Measurements from ENCODE around the gene INPP5D. TPM values are rescaled to one million over a fixed set of nuclear protein-coding genes. Genes with fewer than 3 reads are reported as not detected.

INPP5D gene
- 0.33 and 0.51 TPM in 2 replicates for total RNA-seq
- polyA plus RNA-seq = 0.01 and 0.17 TPM in 2 replicates
- 0.12 and 0.16 TPM in 2 replicates for polyA plus RNA-seq (2012)
- polyA minus RNA-seq (ENCODE audit: low replicate concordance) = not detected in 2 replicates

DNA sequence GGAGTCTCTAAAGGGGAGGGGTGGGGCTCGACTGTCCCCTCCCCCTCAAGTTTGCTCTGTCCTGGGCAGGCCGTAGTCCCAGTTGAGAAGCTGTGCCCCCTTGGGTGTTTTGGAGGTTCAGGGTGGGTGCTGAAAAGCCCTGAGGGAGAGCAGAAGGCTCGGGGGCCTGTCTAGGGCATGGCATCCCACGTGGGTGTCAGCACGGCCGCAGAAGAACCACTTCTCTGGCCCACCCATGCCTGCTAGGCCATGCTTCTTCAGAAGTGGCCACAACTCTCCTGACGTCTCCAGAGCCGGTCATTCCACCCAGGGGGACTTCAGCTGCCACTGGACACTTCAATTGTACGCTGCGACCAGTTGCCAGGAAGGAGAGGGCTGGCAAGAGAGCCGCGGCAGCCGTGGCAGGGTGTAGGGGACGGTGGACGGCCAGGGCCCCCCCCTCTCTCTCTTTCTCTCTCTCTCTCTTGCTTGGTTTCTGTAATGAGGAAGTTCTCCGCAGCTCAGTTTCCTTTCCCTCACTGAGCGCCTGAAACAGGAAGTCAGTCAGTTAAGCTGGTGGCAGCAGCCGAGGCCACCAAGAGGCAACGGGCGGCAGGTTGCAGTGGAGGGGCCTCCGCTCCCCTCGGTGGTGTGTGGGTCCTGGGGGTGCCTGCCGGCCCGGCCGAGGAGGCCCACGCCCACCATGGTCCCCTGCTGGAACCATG lies at the start of gene INPP5D:
TSS of gene INPP5D (plus strand) at position 546 of the 704 bp plus-strand sequence. CDS start at position 683, 137 bp downstream.
- no peak within 1 kb of the TSS for H3K27ac ChIP-seq (ENCODE audit: insufficient read depth, low read length)

DNA sequence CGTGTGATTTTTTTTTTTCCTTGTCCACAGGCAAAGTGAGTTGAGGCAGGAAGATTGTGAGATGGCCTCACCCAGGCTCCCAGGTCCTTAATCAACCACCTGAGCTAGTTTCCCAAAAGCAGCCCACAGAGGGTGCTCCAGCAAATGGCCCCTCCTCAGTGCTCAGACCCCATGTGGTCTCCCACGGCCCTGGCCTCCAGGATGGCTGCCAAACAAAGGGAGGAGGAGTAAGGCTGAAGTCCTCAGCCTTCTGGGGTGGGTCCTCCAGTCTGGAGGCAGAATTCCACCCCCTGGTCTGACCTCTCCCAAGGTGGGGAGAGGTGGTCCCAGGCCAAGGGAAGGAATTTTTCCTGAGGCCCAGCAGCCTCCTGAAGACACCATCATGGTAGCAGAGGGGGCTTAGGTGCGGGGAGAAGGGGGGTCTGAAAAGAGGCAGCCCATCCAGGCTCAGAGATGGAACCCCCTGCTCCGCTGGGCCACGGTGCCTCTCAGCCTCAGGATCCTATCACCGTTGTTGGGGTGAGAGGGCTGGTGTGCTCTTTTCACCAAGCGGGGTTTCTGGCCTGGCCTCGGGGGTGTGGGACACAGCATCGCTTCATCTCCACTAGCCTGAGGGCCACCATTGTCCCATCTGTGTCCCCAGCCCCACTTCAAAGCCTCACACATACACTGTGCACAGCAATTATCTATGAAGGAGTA lies 49.4 kb upstream of the INPP5D start:
- Histone ChIP-seq H3K4me3 (replicated peaks in 1 of 4; ENCODE audit: control extremely low read depth in 1 of 4, insufficient read depth in 1 of 4, low read depth in 3 of 4, low read length in 4 of 4) (no peak overlapping the region), H3K36me3 (ENCODE audit: control insufficient read depth, insufficient read depth, low read length) (no peaks in the 10 kb centered on the region), H3K79me2 (ENCODE audit: control insufficient read depth, insufficient read depth, low read length) (no peaks in the 10 kb centered on the region), H3K4me1 (ENCODE audit: control insufficient read depth, extremely low read depth, insufficient read depth, low read length) (no peaks in the 10 kb centered on the region), H3K27ac (ENCODE audit: insufficient read depth, low read length) (no peak overlapping the region), H3K9me3 (ENCODE audit: control insufficient read depth, insufficient read depth, low read depth, low read length) (no peaks in the 10 kb centered on the region), H3K27me3 (ENCODE audit: control insufficient read depth, insufficient read depth, low read length) (no peaks in the 10 kb centered on the region), H3K4me2 (ENCODE audit: extremely low read depth, insufficient read depth, low read length) (no peak overlapping the region), H4K20me1 (ENCODE audit: control insufficient read depth, extremely low read depth, insufficient read depth, low read length) (no peaks in the 10 kb centered on the region), H3K9ac (ENCODE audit: insufficient read depth, low read length) (no peak overlapping the region), H2AFZ (ENCODE audit: low read length) (no peak overlapping the region)
- DNase-seq (ENCODE audit: low read depth in 2 of 2) = no peak
- no peak for TF ChIP-seq EZH2 (IDR thresholded peaks at IDR 0.05; ENCODE audit: low read length, missing control alignments)
- TF ChIP-seq, protein P1, sequence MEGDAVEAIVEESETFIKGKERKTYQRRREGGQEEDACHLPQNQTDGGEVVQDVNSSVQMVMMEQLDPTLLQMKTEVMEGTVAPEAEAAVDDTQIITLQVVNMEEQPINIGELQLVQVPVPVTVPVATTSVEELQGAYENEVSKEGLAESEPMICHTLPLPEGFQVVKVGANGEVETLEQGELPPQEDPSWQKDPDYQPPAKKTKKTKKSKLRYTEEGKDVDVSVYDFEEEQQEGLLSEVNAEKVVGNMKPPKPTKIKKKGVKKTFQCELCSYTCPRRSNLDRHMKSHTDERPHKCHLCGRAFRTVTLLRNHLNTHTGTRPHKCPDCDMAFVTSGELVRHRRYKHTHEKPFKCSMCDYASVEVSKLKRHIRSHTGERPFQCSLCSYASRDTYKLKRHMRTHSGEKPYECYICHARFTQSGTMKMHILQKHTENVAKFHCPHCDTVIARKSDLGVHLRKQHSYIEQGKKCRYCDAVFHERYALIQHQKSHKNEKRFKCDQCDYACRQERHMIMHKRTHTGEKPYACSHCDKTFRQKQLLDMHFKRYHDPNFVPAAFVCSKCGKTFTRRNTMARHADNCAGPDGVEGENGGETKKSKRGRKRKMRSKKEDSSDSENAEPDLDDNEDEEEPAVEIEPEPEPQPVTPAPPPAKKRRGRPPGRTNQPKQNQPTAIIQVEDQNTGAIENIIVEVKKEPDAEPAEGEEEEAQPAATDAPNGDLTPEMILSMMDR (conservative IDR thresholded peaks at IDR 0.05 in 1 of 2, IDR thresholded peaks at IDR 0.05 in 1 of 2; ENCODE audit: low read depth in 1 of 2, low read length in 2 of 2) = no peak

More for the DNA sequence above, at the start of gene INPP5D:
- Histone ChIP-seq H4K20me1 (ENCODE audit: control insufficient read depth, extremely low read depth, insufficient read depth, low read length) (no peaks in the 10 kb centered on the region), H3K79me2 (ENCODE audit: control insufficient read depth, insufficient read depth, low read length) (no peaks in the 10 kb centered on the region), H3K9me3 (ENCODE audit: control insufficient read depth, insufficient read depth, low read depth, low read length) (no peaks in the 10 kb centered on the region), H3K9ac (ENCODE audit: insufficient read depth, low read length) (no peak within 1 kb of the TSS), H2AFZ (ENCODE audit: low read length) (no peak within 1 kb of the TSS), H3K4me2 (ENCODE audit: extremely low read depth, insufficient read depth, low read length) (no peak within 1 kb of the TSS), H3K4me3 (replicated peaks in 1 of 4; ENCODE audit: control extremely low read depth in 1 of 4, insufficient read depth in 1 of 4, low read depth in 3 of 4, low read length in 4 of 4) (no peak within 1 kb of the TSS), H3K36me3 (ENCODE audit: control insufficient read depth, insufficient read depth, low read length) (no peaks in the 10 kb centered on the region), H3K27me3 (ENCODE audit: control insufficient read depth, insufficient read depth, low read length) (peaks cover 1% of the 10 kb centered on the region), H3K4me1 (ENCODE audit: control insufficient read depth, extremely low read depth, insufficient read depth, low read length) (no peaks in the 10 kb centered on the region)
- DNase-seq (ENCODE audit: low read depth in 2 of 2) = no peak
- TF ChIP-seq, protein P1 (conservative IDR thresholded peaks at IDR 0.05 in 1 of 2, IDR thresholded peaks at IDR 0.05 in 1 of 2; ENCODE audit: low read depth in 1 of 2, low read length in 2 of 2) = no peak
- TF ChIP-seq EZH2 (IDR thresholded peaks at IDR 0.05; ENCODE audit: low read length, missing control alignments) = no peak

- H3K4me3 ChIP-seq (replicated peaks in 1 of 4; ENCODE audit: control extremely low read depth in 1 of 4, insufficient read depth in 1 of 4, low read depth in 3 of 4, low read length in 4 of 4) = no peak overlapping the region
- no peak for TF ChIP-seq EZH2 (IDR thresholded peaks at IDR 0.05; ENCODE audit: low read length, missing control alignments)
- TF ChIP-seq, protein P1 (conservative IDR thresholded peaks at IDR 0.05 in 1 of 2, IDR thresholded peaks at IDR 0.05 in 1 of 2; ENCODE audit: low read depth in 1 of 2, low read length in 2 of 2) = no peak
- no peak overlapping the region for H3K4me2 ChIP-seq (ENCODE audit: extremely low read depth, insufficient read depth, low read length)
- no peaks in the 10 kb centered on the region for H3K27me3 ChIP-seq (ENCODE audit: control insufficient read depth, insufficient read depth, low read length)
- H3K9ac ChIP-seq (ENCODE audit: insufficient read depth, low read length) = no peak overlapping the region
- no peaks in the 10 kb centered on the region for H3K36me3 ChIP-seq (ENCODE audit: control insufficient read depth, insufficient read depth, low read length)
- DNase-seq (ENCODE audit: low read depth in 2 of 2) = no peak
- no peaks in the 10 kb centered on the region for H4K20me1 ChIP-seq (ENCODE audit: control insufficient read depth, extremely low read depth, insufficient read depth, low read length)
- no peaks in the 10 kb centered on the region for H3K79me2 ChIP-seq (ENCODE audit: control insufficient read depth, insufficient read depth, low read length)
- no peak overlapping the region for H2AFZ ChIP-seq (ENCODE audit: low read length)
- no peak overlapping the region for H3K27ac ChIP-seq (ENCODE audit: insufficient read depth, low read length)
- H3K9me3 ChIP-seq (ENCODE audit: control insufficient read depth, insufficient read depth, low read depth, low read length) = no peaks in the 10 kb centered on the region
- no peaks in the 10 kb centered on the region for H3K4me1 ChIP-seq (ENCODE audit: control insufficient read depth, extremely low read depth, insufficient read depth, low read length)
Observed at GRCh38 chr2:233011268-233011650, 48.9 kb upstream of the INPP5D start.

Measured in fibroblast of lung (primary cell).